Thyroid gland (tissue), 4 donors: ENCODE measurements around the gene PHACTR3. TPM values are rescaled to one million over a fixed set of nuclear protein-coding genes. Genes with fewer than 3 reads are reported as not detected.

Source experiments
- DNase-seq, 2 donors: peaks; one replicate each; pipeline ENCODE4 v3.0.0-alpha.2; 2019
- H3K27ac ChIP-seq, 3 donors: fragments of 200-600 bp; sonication (generic); 1 replicate in 2 of 3; 2 replicates in 1 of 3; pipeline ENCODE4 v1.5.1; 2016 to 2019; ENCODE audit warnings: mild to moderate bottlenecking in 1 of 3, moderate library complexity in 1 of 3
- H3K27me3 ChIP-seq: fragments of 200-600 bp; sonication (generic); one replicate; pipeline ENCODE4 v1.5.1; 2019
- H3K36me3 ChIP-seq, 2 donors: fragments of 200-600 bp; sonication (generic); one replicate each; pipeline ENCODE4 v1.5.1; 2016 to 2019
- H3K4me1 ChIP-seq, 2 donors: fragments of 200-600 bp; sonication (generic); one replicate each; pipeline ENCODE4 v1.5.1; 2017 to 2019
- H3K4me3 ChIP-seq, 3 donors: fragments of 200-600 bp; sonication (generic); replicated peaks in 1 of 3; 1 replicate in 2 of 3; 2 replicates in 1 of 3; pipeline ENCODE4 v1.5.1; 2016; ENCODE audit warnings: mild to moderate bottlenecking in 1 of 3
- H3K9me3 ChIP-seq: fragments of 200-600 bp; sonication (generic); one replicate; pipeline ENCODE4 v1.5.1; 2017
- POLR2A ChIP-seq, 2 donors: fragments of 450-650 bp; IDR thresholded peaks; one replicate each; pipeline ENCODE4 v1.6.1; 2017; ENCODE audit warnings: antibody characterized with exemption in 2 of 2, mild to moderate bottlenecking in 2 of 2, moderate library complexity in 1 of 2
- whole genome bisulfite sequencing, 2 donors: methylation state at CpG; one replicate each; pipeline ENCODE4 v1.1.5; 2017; 5-methylcytosine and 5-hydroxymethylcytosine counted together
- intact Hi-C: fragments of 100-400 bp; cut with DNase I; formaldehyde crosslinking; loops from one replicate; pipeline ENCODE4 v1.15.1; 2023
- total RNA-seq, 4 donors: library from RNA; depleted of rRNA; stranded (reverse); fragments of >200 nt; gene quantifications; one replicate each; pipeline ENCODE4 v1.2.3, GENCODE V29; 2016
- TF ChIP-seq, protein P1 (sequence below), 6 experiments: fragments of 200-600 bp in 3 of 6; fragments of 450-650 bp in 3 of 6; sonication (generic) in 3 of 6; IDR thresholded peaks; one replicate each; pipeline ENCODE4 v1.5.1; 2016 to 2019; ENCODE audit warnings: antibody characterized with exemption in 6 of 6, mild to moderate bottlenecking in 2 of 6, inconsistent platforms in 1 of 6, moderate library complexity in 1 of 6

Gene PHACTR3
- total RNA-seq, 4 donors from 2014 or later = 2.4 TPM; not detected in 3

- no peak for DNase-seq
- TF ChIP-seq POLR2A (IDR thresholded peaks at IDR 0.05) = no peak
- TF ChIP-seq, protein P1, sequence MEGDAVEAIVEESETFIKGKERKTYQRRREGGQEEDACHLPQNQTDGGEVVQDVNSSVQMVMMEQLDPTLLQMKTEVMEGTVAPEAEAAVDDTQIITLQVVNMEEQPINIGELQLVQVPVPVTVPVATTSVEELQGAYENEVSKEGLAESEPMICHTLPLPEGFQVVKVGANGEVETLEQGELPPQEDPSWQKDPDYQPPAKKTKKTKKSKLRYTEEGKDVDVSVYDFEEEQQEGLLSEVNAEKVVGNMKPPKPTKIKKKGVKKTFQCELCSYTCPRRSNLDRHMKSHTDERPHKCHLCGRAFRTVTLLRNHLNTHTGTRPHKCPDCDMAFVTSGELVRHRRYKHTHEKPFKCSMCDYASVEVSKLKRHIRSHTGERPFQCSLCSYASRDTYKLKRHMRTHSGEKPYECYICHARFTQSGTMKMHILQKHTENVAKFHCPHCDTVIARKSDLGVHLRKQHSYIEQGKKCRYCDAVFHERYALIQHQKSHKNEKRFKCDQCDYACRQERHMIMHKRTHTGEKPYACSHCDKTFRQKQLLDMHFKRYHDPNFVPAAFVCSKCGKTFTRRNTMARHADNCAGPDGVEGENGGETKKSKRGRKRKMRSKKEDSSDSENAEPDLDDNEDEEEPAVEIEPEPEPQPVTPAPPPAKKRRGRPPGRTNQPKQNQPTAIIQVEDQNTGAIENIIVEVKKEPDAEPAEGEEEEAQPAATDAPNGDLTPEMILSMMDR (IDR thresholded peaks at IDR 0.05) = no peak
- Histone ChIP-seq H3K9me3 (no peaks in the 10 kb centered on the region), H3K27me3 (no peaks in the 10 kb centered on the region), H3K27ac (no peak overlapping the region), H3K36me3 (no peaks in the 10 kb centered on the region), H3K4me3 (no peak overlapping the region), H3K4me1 (no peaks in the 10 kb centered on the region)
- WGBS, 2 donors = 88 to 94% methylated on average over 10 of the region's 10 CpGs
- intact Hi-C loops = no loop called here
Observed at GRCh38 chr20:59720013-59720412, 115.7 kb downstream of the PHACTR3 start.

- no peak overlapping the region for H3K27ac ChIP-seq
- H3K4me3 ChIP-seq = no peak overlapping the region
- no peaks in the 10 kb centered on the region for H3K27me3 ChIP-seq
- no peaks in the 10 kb centered on the region for H3K9me3 ChIP-seq
- H3K36me3 ChIP-seq = no peaks in the 10 kb centered on the region
- H3K4me1 ChIP-seq = no peaks in the 10 kb centered on the region
- no peak for TF ChIP-seq POLR2A (IDR thresholded peaks at IDR 0.05)
- TF ChIP-seq, protein P1 (IDR thresholded peaks at IDR 0.05) = no peak
- 88 to 94% methylated on average over 7 of the region's 7 CpGs for WGBS, 2 donors
- intact Hi-C loops = no loop called here
- no peak for DNase-seq
Observed at GRCh38 chr20:59721386-59721785, 117.0 kb downstream of the PHACTR3 start.

DNA sequence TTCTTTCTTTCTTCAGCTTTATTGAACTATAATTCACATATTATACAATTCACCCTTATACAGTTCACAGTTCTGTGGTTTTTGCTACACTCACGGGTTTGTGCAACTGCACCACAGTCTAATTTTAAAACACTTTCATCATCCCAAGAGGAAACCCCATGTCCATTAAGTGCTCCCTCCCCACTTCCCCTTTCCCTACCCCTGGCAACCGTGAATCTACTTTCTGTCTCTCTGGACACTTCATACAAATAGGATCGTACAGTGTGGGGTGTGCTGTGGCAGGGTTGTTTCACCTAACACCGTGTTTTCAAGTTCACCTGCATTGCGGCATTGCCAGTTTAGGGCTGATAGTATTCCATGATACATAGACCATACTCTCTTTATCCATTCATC, 118.8 kb downstream of the PHACTR3 start:
- H3K36me3 ChIP-seq = no peaks in the 10 kb centered on the region
- no peak overlapping the region for H3K4me3 ChIP-seq
- no peaks in the 10 kb centered on the region for H3K9me3 ChIP-seq
- intact Hi-C loops = no loop called here
- no peak for TF ChIP-seq POLR2A (IDR thresholded peaks at IDR 0.05)
- TF ChIP-seq, protein P1 (IDR thresholded peaks at IDR 0.05) = no peak
- no peak overlapping the region for H3K27ac ChIP-seq
- no peaks in the 10 kb centered on the region for H3K4me1 ChIP-seq
- WGBS, 2 donors = 66 to 74% methylated on average over 5 of the region's 5 CpGs
- no peak for DNase-seq
- H3K27me3 ChIP-seq = no peaks in the 10 kb centered on the region

- Histone ChIP-seq H3K4me1 (no peaks in the 10 kb centered on the region), H3K27ac (no peak overlapping the region), H3K36me3 (no peaks in the 10 kb centered on the region), H3K4me3 (no peak overlapping the region), H3K27me3 (no peaks in the 10 kb centered on the region), H3K9me3 (no peaks in the 10 kb centered on the region)
- DNase-seq = no peak
- no peak for TF ChIP-seq POLR2A (IDR thresholded peaks at IDR 0.05)
- TF ChIP-seq, protein P1 (IDR thresholded peaks at IDR 0.05) = no peak
- 85% methylated on average over 19 of the region's 19 CpGs for WGBS, 2 donors
- intact Hi-C loops = no loop called here
Observed at GRCh38 chr20:59723607-59724456, 119.5 kb downstream of the PHACTR3 start.
